Glomerular visceral epithelial cell (primary cell): Measurements from ENCODE around the gene RHPN2.
"Not testable (repeated sequence)": the region's sequence is repeated elsewhere in the genome, so short reads cannot be mapped to it uniquely, and the experiment has no call there.

Source experiments
- DNase-seq: peaks from one replicate; pipeline ENCODE4 v3.0.0-alpha.2; 2016; ENCODE audit errors: extremely low spot score

RHPN2 gene

DNA sequence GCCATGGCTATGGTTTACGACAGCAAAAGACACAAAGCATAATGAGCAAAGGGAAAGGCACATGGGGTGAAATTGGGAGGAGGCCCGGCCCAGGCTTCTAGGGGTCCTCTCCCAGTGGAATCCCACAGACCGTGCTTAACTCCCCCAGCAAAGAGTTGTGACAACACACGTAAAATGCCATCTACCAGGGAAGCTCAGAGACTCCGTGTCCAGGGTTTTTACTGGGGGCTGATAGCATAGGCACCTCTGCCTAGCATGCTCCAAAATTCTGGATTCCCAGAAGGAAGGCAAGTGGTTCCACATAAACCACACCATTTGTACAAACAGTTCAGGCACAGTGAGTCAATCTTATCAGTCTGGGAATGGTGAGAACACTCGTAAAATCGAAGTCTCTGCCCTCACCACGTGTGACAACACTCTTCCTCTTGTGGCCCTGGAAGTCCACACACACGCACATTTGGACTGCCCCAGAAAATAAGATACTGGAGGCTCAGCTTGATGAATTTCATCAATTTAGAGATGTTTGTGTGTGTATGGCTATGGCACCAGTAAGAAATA, 34.9 kb downstream of the RHPN2 start:
- no peak for DNase-seq

DNA sequence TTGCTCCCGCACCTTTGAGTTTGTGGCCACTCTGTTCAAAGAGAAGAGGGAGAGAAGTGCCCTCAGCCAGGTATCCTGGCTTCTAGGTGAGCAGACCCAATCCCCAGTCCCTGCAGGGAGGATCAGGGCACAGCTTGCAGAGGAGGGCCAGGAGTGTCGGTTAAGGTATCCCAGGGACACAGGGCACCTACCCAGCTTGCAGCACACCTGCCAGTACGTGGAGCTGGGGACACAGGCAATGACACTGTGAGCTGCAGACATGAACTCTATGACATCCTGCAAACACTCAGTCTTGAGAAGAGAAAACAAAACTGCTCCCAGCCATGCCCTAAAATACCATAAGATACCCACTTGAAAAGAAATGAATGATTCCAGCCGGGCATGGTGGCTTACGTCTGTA, 38.1 kb downstream of the RHPN2 start:
- not testable (repeated sequence) for DNase-seq

DNA sequence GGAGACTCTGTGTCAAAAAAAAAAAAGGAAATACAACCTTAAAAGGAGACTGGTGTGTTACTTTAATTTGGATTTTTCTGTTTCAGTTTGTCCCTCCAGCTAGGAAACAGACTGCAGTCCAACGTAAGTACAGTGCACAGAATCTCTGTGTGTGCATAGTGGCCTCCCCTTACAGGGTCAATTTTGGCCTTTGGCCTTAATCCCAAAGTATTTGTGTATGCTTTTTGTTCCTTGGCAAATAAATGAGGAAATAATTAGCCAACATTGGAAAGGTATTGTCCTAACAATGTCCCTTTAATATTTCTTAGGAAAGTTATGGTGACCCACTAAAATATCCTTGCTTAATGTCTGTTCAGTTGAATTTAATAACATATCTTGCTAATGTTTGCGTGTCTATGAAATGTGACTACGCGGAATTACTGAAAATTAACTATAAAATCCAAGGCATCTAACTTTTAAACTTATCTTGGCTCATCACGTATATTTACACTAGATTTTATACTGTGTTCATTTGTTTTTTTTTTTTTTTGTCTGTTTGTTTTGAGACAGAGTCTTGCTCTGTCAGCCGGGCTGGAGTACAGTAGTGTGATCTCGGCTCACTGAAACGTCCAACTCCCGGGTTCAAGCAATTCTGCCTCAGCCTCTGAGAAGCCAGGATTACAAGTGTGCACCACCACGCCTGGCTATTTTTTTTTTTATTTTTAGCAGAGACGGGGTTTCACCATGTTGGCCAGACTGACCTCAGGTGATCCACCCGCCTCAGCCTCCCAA, 39.0 kb downstream of the RHPN2 start:
- not testable (repeated sequence) for DNase-seq

DNA sequence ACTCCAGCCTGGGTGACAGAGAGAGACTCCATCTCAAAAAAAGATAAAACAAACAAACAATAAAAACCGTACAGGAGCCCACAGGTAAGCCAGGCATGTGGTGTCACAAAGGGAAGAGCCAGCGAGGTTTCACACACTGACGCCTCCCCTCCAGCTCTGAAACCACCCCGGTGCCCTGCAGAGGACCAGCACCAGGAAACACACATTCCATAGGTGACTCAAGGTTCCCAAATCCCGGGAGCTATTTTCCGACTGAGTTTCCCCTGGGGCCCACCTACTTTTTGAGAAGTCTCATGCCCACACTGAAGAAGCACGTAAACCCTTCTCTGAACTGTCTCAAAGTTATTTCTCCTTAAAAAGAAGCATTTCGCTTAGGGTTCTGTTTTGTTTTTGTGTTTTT, 40.3 kb downstream of the RHPN2 start:
- DNase-seq = no peak

DNA sequence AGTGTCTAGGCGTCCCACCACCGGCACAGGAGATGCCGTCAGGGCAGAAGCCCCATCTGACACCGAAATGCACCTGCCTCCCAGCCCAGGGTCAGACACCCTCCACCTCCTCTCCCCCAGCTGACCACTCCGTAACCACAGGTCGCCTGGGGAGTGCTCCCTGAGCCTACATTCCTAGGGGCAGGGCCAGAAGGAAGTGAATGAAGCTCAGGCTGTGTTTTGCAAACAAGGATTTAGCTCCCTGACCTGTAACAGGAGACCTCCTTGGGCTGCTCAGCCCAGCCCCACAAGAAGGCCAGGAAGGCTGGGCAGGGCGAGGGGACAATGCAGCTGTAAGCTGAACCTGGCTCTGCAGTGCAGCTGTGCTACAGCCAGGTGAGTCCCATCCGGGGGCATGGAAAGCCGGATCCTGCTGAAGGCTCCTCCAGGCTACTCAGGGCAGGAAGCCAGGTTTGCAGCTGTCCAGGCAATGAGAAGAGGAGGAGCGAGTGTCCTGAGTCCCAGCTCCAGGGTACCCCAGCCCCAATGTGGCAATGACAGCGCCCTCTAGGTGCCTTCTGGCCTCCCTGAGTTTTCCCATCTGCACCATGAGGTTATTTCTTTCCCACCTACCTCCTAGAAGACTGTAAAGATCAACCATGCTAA, 42.1 kb downstream of the RHPN2 start:
- no peak for DNase-seq

DNA sequence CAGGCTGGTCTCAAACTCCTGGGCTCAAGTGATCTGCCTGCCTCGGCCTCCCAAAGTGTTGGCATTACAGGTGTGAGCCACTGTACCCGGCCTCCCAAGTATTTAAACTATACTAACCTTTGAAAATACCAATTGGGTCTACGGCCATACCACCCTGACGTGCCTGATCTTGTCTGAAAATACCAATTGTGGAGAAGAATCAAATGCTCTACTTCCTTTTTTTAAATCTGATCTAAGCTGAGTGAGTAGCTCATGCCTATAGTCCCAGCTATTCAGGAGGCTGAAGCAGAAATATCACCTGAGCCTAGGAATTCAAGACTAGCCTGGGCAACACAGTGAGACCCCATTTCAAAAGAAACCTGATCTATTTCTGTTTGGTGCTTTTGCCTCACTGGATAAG, 53.8 kb downstream of the RHPN2 start:
- not testable (repeated sequence) for DNase-seq

DNA sequence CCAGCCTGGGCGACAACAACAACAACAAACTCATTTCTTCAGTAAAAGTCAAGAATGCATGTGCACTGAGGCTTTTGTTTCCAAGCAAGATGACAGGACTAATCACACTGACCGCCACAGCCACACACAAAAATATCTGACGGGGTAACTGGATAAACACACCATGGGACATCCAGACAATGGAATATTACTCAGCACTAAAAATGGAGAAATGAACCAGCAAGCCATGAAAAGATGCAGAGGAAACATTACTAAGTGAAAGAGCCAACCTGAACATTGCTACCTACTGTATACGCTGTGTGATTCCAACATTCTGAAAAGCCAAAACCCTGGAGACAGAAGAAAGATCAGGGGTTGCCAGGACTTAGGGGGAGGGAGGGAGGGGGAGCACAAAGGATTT, 56.0 kb downstream of the RHPN2 start:
- DNase-seq = no peak

DNA sequence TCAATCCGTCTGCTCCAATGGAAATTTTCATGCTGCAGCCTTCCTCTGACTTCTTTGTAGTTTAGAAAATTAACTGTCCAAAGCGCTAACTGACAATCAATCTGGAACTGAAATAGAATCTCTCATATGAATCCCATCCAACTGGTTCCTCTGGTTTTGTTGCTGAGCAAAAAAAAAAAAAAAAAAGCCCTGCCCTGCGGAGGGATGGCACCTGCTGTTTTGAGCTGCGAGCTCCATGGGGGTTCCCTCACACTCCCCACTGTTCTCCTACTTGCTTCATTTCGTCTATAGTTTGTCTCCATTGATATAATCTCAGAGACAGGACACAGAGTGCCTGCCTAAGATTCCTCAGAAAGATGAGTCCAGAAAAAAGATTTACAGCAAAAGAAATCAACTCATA, 59.2 kb downstream of the RHPN2 start:
- no peak for DNase-seq

DNA sequence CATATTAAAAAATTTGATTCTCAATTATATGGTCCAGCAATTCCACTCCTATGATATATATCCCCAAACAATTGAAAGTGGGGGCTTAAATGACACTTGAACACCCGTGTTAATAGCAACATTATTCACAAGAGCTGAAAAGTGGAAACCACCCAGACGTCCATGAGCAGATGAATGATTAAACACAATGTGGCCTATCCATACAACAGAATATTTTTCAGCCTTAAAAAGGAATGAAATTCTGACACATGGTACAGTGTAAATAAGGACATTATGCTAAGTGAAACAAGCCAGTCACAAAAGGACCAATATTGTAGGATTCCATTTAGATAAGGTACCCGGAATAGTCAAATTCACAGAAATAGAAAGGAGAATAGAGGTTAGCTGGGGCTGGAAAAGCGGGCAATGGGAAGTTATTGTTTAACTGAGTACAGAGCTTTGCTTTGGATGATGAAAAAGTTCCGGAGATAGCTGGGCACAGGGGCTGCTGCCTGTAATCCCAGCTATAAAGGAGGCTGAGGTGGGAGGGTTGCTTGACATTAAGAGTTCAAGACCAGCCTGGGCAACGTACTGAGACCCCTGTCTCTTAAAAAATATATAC, 61.2 kb downstream of the RHPN2 start:
- DNase-seq = peak; percentile 25

DNA sequence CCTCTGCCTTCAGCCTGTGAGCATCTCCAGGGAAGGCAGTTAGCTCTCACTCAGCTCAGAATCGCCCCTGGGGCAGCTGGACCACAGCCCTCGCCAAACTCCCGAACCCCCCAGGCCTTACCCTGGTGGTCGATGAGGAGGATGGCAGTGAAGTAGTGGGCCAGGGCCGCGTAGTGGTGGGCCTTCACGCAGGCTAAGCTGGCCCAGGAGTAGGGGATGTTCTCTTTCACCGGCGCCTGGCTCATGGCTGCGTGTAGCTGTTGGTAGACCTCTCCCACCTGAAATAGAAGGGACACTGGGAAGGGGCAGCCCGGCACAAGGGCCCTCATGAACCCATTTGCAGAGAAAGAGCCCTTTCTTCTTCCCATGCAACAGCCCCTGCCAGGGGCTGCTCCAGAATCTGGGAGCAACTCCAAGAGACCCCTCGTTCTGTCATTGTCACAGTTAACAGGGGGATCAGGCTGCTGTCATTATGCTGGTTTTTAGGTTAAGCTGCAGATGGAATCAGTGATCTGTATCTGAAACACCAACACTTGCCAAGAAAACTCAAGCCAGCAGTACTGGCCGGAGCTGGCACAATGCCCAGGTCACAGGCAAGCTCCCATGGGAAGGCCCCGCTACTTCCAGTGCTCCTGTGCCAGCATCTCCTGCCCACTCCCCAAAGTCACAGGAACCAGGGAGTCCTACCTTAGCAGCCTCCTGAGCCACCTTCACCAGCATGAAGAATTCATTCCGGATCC, 62.4 kb downstream of the RHPN2 start:
- DNase-seq = peak; percentile 40

DNA sequence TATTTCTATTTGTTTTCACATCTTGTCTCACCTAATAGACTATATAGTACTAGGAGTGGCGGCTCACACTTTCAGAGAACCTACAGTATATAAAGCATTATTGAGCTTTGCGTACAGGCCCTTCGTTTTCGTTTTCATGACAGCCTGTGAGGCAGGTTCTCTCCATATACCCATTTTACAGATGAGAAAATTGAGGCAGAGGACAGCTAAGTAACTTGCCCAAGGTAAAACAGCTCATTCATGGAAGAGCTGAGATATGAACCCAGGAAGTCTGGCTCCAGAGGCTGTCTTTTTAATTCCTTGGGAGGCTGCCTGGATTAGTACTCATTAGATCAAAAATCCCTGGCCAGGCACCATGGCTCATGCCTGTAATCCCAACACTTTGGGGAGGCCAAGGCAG, 63.8 kb downstream of the RHPN2 start:
- DNase-seq = no peak

DNA sequence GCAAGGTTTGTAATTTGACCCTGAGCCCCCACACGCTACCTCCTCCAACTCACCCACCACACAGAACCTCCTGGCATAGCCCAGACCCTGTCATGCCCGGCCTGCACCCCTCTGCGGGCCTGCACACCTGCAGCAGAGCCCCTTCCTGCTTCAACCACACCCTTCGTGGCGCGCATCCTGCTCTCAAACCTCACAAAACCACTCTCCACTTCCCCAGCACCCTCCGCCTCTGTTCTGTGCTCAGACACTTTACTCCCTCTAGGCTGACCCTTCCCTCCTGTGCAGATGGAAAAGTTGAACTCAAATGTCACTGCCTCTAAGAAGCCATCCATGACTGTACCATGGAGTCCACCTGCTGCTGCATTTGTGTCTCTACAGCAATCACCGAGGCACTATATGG, 64.2 kb downstream of the RHPN2 start:
- DNase-seq = no peak

DNA sequence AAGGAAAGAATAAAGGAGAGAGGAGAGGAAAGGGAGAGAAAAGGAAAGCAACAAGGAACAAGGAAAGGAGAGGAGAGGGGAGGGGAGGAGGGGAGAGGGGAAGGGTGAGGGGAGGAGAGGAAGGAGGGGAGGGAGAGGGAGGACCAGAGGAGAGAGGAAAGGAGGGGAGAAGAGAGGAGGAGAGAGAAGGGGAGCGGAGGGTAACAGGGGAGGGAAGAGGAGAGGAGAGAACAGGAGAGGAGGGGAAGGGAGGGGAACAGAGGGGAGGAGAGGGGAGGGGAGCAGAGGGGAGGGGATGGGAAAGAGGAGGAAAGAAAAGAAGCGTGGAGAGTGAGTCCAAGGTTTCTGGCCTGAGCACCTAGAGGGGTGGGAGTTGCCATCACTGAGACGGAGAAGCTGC, 66.0 kb downstream of the RHPN2 start:
- DNase-seq = no peak

DNA sequence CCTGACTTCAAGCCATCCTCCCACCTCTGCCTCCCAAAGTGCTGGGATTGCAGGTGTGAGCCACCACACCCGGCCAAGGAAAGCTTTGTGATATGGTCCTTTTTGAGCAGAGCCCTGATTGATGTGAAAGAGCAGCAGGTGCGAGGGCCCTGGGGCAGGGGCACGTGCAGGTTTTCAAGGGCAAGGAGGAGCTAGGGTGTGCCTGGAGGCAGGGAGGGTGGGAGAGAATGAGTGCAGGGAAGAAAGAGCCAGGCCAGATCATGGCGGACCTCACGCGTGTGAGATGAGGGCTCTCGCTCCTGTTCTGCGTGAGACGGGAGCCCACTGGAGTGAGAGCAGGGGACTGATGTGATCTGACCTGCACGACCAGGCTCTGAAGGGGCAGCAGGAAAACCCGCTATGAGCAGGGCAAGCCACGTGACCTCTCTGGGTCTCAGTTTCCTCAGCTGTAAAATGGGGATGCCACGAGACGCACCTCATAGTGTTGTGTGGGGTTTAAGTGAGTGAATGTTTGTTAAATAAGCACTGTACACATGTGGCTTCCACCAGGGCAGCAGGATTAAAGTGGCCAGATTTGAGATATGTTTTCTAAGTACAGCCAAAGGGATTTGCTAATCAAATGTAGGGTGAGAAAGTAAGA, 66.9 kb downstream of the RHPN2 start:
- DNase-seq = no peak

DNA sequence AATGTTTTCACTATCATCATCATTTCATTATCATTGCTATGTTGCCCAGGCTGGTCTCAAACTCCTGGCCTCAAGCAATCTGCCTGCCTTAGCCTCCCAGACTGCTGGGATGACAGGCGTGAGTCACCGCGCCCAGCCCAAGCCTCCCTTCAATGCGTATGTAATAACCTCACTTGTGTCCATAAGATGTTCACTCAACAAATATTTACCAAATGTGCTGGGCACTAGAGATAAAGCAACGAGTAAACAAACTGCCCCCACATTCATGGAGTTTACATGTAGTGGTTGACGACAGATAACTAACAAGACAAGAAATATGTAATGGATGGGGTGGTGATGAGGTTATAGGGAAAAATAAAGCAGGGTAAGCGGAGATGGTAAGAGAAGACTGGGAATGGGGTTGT, 67.6 kb downstream of the RHPN2 start:
- not testable (repeated sequence) for DNase-seq

DNA sequence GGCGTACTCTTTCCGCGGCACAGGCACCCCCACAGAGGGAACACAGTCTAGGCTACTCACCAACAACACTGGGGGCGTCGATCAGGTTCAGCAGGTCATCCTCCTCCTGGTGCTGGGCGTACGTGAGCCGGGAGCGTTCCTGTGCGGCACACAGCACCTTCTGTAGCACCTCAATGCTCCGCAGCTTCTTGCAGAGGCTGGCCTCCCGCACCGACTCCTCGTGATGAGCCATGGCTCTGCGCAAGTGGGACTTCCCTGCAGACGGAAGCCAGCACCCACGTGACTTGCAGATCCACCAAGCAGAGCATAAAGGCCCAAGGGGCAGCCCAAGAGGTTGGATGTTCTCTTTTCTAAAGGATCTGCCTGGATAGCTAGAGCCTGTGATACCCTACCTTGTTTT, 68.7 kb downstream of the RHPN2 start:
- not testable (repeated sequence) for DNase-seq

DNA sequence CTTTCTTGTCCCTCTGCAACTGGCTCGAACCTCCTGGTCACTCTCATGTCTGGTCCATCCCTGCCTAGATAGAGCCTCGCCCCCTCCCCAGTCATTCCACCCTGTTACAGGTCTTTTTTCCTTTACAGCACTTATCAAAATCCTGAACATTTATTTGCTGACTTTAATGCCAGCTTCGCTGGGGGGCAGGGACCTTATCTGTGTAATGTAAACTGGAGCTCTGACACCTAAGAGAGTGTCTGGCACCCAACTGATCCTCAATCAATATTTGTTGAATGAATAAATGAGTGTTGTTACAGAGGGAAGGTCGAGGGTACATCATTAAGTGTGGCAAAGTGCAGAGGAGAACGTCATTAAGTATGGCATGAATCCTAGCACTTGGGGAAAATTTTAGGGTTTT, 76.0 kb downstream of the RHPN2 start:
- DNase-seq = no peak

DNA sequence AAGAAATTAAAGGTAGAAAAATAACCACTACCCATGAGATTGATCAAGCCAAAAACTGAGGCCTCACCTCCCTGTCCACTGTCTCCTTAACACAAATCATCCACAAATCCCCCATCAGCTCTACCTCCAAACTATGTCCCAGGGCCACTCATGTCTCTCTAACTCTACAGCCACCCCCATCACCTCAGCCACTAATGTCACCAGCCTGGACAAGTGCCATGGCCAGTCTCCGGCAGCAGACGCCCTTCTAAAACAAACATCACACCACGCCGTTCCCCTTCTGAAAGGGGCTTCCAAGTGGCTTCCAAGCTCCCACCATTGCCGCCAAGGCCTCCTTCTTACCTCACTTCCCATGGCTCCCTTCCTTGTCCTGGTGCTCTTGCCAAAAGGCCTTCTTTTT, 76.4 kb downstream of the RHPN2 start:
- not testable (repeated sequence) for DNase-seq

DNA sequence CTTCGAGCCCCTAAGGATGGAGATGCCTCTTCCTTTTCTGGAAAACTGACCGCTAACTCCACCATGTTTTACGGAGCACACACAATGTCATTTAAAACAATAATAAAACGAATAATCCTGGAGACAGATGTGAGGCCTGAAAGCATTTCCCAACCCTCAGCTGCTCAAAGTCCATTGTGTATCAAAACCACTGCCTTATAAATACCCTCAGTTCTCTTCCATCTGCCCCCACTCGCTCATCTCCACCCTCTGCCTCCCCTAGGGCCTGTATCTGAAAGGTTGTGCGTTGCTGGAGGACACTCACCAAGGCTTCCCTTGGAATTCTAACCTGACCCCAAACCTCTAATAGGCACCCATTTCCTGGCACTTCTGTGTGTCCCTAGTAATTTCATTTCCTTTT, 82.2 kb downstream of the RHPN2 start:
- not testable (repeated sequence) for DNase-seq

DNA sequence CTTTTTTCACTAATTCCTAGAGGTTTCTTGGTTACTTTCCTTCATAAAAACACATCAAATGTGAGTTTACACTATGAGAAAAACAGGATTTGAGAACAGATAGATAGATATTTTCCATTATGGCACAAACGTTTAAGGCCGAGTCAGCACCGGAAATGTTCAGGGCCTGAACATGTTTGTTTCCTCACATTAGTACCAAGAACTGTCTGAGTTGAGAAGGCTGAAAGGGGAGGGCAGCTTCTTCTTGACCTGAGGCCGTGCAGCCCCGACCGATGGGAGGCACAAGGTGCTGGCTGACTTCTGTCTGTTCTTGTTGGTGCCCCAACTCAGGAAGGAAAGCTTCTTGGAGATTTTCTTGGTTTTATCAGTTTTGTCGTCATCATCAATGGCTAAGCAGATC, 84.9 kb downstream of the RHPN2 start:
- not testable (repeated sequence) for DNase-seq

DNA sequence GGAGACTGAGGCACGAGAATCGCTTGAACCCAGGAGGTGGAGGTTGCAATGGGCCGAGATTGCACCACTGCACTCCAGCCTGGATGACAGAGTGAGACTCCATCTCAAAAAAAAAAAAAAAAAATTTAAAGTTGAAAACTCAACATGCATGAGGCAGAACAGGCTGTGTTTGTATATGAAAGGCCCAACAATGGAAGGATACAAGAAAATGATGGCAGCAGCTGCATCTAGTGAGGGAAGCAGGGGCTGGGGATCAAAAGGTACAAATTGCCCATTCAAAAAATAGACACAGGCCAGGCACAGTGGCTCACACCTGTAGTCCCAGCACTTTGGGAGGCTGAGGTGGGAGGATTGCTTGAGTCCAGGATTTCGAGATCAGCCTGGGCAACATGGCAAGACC, 86.9 kb downstream of the RHPN2 start:
- not testable (repeated sequence) for DNase-seq

DNA sequence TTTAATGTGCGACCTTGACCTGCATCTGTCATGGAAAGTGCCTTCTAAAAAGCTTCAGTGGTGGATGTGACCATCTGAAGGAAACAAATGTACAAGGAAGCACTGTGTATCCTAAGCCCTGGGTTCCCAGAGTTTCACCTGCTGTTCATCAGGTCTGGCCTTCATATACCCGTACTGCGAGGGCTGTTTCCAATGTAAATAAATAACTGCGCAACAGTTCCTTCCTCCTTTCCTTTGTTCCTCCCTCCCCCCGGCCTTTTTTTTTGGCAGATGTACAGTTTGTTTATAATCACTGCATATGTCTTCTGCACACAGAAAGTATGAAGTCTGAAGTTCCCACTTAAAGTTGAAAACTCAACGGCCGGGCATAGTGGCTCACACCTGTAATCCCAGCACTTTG, 87.4 kb downstream of the RHPN2 start:
- no peak for DNase-seq
